HL-60/S4 (cell line): ENCODE results near the gene POLR2E.

Experiments
- in situ Hi-C: fragments of 300-500 bp; cut with MboI; formaldehyde crosslinking; loops from 2 replicates; pipeline ENCODE4 v1.14.3; 2022; ENCODE audit warnings: low sequenced_read_pairs

The POLR2E gene

GRCh38 chr19:1126984-1127760 is 32.0 kb upstream of the POLR2E start:
- in situ Hi-C loops: no loop called here

GRCh38 chr19:1125601-1126467 is 30.7 kb upstream of the POLR2E start:
- in situ Hi-C loops: no loop called here

GRCh38 chr19:1123885-1124677 is 28.9 kb upstream of the POLR2E start:
- in situ Hi-C loops: no loop called here

- in situ Hi-C loops: no loop called here
Observed at GRCh38 chr19:1123381-1123780, 28.2 kb upstream of the POLR2E start.

GRCh38 chr19:1122972-1123363 is 27.8 kb upstream of the POLR2E start:
- in situ Hi-C loops: no loop called here

- in situ Hi-C loops: no loop called here
Observed at GRCh38 chr19:1122021-1122971, 27.1 kb upstream of the POLR2E start.

- in situ Hi-C loops: no loop called here
Observed at GRCh38 chr19:1121395-1121794, 26.2 kb upstream of the POLR2E start.

GRCh38 chr19:1119475-1120217 is 24.5 kb upstream of the POLR2E start:
- in situ Hi-C loops: loop anchor here (5.0 kb wide), 1 partner anchor 73 kb away; no protein-coding TSS in a partner anchor

- in situ Hi-C loops: loop anchor here (5.0 kb wide), 1 partner anchor 73 kb away; no protein-coding TSS in a partner anchor
Observed at GRCh38 chr19:1118999-1119398, 23.8 kb upstream of the POLR2E start.

GRCh38 chr19:1117654-1118053 is 22.5 kb upstream of the POLR2E start:
- in situ Hi-C loops: loop anchor here (5.0 kb wide), 1 partner anchor 75 kb away; no protein-coding TSS in a partner anchor

GRCh38 chr19:1116726-1117581 is 21.8 kb upstream of the POLR2E start:
- in situ Hi-C loops: loop anchor here (5.0 kb wide), 1 partner anchor 75 kb away; no protein-coding TSS in a partner anchor

GRCh38 chr19:1115646-1116420 is 20.7 kb upstream of the POLR2E start:
- in situ Hi-C loops: loop anchor here (5.0 kb wide), 1 partner anchor 76 kb away; no protein-coding TSS in a partner anchor

GRCh38 chr19:1114728-1115127 is 19.6 kb upstream of the POLR2E start:
- in situ Hi-C loops: loop anchor here (5.0 kb wide), 1 partner anchor 78 kb away; no protein-coding TSS in a partner anchor

GRCh38 chr19:1113986-1114483 is 18.9 kb upstream of the POLR2E start:
- in situ Hi-C loops: no loop called here

GRCh38 chr19:1113030-1113985 is 18.1 kb upstream of the POLR2E start:
- in situ Hi-C loops: no loop called here
